ENCODE measurements around the gene ARHGAP26.

The ARHGAP26 gene

DNA sequence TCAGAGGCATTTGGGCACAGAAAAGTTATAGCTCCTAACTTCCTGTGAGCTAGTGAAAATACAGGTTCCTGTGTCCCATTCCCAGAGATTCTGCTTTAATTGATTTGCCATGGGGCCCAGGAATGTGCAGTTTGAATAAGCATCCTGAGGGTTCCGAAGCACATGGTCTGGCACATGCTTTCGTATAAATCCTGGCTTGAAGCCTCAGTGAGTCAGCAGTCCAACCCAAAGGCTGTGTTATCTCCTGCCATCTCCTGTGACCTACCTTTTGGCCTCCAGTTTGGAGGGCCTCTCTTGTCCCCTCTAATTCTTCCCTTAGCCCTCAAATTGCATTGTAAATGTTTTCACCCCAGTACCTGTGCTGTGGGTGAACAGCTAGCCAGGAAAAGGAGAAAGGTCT is 449.5 kb downstream of the ARHGAP26 start:
- DNase-seq (ENCODE audit: low read depth in 2 of 2) = no peak

DNA sequence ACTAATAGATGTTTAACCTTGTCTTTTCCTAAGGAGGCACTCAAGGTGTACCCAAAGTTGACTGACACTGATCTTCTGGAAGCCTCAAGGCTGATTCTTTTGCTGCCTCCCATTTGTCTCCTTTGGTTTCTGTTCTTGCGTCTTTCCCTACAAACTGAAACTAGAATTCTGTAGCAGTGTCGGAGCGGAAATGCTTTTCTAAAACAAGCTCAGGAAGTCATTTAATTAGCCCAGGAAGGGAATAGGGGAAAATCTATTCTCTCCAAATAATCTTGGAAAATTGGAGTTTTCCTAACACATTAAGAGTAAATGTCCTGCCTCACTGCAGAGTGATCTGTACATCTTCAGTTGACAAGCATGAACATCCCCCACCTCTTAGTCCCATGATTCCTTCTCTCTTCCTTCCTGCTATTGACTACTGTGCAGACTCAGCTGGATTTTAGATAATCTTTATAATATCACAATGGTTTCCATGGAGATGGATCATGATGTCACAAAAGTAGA is 450.6 kb downstream of the ARHGAP26 start:
- no peak for DNase-seq (ENCODE audit: low read depth in 2 of 2)

DNA sequence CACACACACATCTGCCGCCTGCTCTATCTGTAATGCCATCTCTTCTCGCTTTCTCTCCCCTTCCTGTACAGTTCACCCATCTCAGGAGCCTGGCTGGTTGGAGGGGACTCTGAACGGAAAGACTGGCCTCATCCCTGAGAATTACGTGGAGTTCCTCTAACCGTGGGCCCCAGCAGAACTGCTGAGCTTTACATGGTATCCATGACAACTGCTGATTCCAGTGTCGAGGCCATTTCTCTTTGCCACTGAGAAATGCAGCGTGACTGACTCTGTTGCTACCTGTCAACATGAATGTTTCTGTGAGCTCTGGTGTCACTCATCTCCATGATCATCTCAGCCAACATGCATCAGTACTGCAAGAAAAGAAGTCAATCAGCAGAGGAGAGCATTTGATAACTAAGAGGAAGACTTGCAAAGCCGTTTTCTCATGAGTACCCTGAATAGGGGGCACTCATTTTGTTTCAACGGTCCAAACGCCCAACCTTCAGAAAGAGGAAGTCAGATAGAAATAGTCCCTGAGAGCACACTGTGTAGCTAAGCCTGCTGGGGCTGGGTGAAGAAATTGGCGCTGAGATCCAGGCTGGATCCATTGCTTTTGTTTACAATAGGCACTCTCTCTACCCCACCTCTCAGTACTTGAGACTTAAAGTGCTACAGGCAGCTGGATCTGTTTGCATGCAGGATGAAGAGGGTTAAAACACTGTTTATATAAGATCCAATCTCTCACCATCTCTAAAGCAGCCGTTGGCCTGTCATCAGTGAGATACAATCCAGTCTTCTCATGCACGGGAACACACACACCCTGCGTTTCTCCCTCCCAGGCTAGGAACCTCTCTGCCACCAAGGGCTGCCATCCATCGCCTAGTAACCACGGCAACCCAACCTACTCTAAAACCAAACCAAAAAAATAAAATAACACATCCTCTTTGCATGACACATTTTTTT is 452.4 kb downstream of the ARHGAP26 start:
- DNase-seq (ENCODE audit: low read depth in 2 of 2) = no peak

DNA sequence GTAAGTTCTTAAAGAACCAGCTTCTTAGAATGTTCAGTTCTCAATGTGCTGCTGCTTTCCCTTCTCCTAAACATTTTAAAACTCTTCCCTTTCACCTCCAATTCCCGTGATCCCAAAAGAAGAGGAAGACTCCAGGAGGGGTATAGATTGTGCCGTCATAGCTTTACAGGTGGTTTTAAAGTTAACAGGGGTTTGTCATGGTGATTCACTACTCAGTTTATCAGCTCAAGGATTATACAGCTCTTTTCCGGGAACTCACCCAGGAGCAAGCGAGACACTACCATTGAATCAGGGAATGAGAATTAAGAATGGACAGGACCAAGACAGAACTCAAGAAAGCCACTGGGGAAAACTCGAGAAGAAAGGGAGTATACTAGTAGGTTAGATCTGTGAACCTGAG is 454.5 kb downstream of the ARHGAP26 start:
- DNase-seq (ENCODE audit: low read depth in 2 of 2) = no peak

DNA sequence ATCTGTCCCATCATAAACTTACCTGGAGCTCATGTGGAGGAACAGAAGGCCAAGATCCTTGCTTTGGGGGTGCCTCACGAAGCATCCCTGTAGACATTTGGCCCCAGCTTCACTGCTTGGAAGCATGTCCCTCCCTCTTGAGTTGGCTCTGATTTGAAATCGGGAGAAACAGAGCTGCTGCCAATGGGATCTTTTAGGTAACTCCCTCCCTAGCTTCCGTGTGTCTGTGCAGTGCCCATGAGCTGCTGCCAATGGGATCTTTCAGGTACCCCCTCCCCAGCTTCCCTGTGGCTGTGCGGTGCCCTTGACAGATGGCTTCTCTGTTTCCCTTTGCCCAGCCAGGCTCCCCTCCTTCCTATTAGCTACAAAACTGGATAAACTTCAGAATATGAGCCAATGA is 455.3 kb downstream of the ARHGAP26 start:
- DNase-seq (ENCODE audit: low read depth in 2 of 2) = no peak

DNA sequence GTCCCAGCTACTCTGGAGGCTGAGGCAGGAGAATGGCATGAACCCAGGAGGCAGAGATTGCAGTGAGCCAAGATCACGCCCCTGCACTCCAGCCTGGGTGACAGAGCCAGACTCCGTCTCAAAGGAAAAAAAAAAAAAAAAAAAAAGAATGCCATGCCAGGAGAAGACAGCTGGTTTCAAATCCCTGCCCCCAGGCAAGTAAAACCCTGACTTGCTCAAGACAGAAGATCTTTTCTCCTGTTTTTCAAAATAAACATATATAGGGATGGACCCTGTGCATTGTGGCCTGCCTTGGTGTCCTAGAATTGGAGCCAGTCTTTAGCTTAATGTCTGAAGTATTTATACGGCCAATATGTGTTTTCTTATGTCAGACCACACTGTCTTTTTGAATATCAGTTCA is 456.2 kb downstream of the ARHGAP26 start:
- no peak for DNase-seq (ENCODE audit: low read depth in 2 of 2)

DNA sequence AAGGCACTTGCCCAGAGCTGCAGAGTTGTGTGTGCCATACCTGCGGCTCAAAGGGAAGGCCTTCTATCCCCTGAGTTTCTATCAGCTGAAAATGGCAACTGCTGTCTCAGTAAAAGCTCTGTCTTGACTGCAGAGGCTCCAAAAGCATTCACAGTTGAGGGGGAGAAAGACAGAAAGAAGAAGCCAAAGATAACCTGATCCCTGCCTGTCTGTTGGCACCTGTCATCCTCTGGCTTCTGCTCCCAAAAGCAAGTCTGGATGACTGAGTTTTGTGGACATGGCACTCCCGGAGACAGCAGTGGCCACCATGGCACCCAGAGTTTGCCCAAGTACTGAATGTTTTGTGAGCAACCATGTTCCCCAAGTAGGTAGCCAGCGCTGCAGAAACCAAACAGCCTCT is 456.7 kb downstream of the ARHGAP26 start:
- DNase-seq (ENCODE audit: low read depth in 2 of 2) = no peak

DNA sequence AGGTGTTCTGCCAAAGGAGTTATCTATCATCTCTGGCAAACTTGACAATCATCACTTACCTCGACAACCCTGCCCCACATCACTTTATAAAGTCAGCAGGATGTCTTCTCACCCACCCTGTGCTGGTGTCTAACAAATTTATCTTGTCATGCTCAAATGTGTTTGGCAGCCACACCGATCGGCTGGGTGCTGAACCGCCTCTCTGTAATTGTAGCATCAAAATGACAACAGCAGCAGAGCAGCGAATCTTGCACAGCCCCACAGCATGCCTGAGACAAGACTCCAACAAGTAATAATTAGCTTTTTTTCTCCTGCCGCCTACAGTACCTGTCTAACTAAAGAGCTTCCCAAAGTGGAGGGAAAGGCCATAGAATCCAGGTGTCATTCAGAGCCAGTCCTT is 457.1 kb downstream of the ARHGAP26 start:
- no peak for DNase-seq (ENCODE audit: low read depth in 2 of 2)

DNA sequence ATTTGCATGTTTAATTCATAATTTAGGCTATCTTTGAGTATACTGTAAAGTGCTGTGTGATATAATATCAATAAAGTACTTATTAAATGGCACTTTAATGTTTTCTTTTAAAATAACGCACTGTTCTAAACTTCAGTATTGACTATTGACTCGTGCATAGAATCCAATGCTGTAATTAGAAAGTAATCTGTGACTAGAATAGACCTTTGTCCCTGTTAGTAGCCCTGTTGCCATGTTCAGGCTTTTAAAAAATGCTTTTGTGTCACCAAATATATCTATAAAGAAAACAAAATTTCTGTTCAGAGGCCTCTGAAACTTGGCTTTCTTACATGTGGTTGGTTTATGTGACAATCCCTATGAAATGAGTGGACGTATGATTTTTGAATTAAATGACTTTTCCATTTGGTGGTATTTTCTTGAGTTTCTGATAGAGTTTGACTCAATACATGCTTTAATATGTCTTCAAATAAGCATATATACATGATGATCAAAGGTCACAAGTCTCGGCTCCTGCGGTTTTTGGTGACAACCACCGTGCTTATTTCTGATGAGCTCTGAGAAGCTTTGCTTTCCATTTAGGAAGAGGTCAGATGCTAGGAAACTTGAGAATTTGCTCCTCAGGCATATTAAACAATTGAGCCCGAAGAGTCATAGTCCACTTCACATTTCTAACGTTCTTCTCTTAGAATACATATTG is 458.6 kb downstream of the ARHGAP26 start:
- no peak for DNase-seq (ENCODE audit: low read depth in 2 of 2)

DNA sequence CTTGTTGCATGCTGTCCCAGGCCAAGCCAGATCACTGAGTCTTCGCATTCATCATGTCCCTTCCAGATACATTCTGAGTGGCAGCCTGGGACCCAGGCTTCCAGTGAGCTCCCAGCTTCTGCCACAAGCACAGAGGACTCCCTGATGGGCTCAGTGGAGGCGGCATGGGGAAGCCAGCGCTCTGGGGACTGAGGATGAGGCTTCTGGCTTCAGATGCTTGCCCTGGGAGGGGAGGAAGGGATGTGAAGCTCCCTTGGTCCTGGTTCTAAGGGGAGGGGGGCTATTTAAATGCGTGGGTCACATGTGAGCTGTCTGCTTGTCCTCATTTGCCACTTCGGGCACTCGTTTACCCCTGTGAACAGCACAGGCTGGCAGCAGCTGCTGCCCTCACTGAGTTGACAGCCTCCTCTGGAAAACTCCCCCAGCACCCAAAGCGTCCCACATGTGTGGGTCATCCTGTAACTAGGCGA is 459.3 kb downstream of the ARHGAP26 start:
- DNase-seq (ENCODE audit: low read depth in 2 of 2) = no peak

DNA sequence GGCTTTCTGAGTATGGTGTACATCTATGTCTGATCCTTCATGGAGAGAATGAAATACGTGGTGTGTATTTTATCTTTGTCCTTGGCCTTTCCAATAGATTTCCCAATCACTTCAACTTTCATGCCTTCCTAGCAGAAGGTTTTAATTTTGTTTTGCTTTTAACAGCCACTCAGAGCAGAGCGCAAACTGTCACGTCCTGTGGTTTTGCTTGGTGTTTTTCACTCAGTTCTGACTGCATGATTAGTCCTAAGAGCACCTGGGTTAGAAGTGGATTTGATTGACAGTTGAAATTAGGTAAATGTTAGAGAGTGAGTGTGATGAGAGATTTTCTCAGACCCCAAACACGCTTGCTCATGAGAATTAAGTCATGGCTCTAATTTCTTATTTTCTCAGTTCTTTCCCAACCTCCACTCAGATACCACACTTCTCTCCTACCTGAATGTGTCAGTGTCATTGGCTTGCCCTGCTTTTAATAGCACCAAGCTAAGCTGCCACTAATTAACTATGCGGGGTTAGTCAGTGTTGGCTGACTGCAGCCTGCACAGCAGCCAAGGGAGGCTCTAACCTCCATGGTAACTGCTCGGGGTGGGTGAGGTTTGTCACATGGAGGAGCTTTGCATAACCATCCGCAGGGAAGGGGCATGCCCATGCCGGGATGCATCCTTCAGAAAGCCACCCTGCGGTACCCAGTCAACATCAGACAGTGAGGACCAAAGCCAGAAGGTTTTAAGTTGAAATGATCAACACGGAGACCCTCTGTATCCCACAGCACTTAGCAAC is 459.9 kb downstream of the ARHGAP26 start:
- DNase-seq (ENCODE audit: low read depth in 2 of 2) = peak; percentile 57 to 64

DNA sequence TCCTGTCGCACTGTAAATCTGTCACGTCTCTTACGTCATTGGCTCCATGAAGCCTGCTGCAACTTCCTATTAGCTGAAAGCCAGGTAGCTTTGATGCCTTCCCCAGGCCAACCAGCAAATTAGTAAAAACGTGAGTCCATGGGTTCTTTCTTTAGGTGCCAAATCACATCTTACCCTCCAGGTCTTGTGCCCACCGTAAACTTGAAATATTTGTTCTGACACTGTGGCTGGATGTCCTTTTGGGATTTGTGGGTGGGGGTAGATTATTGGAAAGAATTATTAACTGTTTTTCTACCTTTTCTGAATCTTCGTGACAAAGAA is 460.5 kb downstream of the ARHGAP26 start:
- no peak for DNase-seq (ENCODE audit: low read depth in 2 of 2)

DNA sequence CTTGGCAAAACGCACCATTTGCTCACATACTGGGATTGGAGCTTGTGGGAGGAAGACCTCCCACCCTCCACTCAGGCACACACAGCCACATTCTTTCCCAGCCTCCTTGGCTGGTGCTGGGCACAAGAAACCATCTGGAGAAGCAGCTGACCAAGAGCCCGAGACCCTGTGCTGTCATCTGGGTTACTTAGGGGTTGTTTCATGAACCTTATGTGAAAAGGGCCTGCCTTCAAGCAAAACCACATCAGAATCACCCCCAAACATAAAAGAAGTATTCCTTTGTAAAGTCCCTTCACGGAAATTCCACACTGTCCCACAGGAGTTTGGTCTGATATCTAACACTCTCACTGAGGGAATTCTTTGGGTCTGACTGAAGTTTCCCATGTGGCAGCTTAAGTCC is 461.2 kb downstream of the ARHGAP26 start:
- DNase-seq (ENCODE audit: low read depth in 2 of 2) = no peak

DNA sequence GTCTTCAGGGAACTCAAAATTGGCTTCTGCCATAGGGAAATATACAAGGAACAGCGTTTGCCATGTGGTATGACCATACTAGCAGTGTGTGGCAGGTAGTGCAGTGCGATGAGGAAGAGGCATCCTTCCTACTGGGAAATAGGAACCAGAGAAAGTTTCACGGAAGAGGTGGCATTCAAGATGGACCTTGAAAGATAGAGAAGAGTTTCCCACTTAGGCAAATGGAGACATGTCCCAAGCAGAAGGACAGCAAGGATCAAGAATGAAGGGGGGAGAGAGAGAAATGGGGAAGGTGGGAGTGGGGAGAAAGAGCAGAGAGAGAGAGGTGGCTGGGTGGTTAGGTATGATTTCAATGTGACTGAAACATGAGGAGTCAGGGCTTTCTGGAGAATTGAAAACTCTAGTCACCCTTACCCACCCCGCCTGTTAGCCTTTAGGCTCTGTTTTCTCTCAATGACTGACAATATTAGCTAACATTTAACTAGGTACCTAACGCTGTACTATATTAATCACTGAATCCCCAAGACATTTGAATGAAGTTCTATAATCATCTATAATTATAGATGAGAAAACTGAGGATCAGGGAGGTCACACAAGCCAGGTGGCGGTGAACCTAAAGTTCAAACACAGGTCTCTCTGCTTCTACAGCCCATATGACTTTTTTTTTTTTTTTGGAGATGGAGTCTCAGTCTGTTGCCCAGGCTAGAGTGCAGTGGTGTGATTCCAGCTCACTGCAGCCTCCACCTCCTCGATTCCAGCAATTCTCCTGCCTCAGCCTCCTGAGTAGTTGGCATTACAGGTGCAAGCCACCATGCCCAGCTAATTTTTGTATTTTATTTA is 462.0 kb downstream of the ARHGAP26 start:
- DNase-seq (ENCODE audit: low read depth in 2 of 2) = no peak

DNA sequence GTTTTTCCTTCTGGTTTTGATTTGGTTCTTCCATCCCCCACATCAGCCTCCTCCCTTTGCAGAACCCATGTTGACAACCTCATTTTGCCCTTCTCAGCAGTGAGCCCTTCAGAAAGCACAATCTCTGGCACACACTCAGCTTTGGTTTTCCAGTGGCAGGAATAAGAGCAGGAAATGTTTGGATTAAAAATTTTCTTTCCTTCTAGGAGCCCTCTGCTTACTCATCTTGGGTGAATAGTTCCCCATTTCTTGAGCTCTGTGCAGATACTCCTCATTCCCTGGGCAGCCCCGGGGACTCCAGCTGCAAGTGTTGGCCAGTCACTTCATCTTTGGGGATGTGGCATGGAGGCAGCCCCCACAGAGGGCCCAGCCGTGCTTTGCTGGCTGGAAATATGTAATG is 462.9 kb downstream of the ARHGAP26 start:
- peak; percentile 74 to 77 for DNase-seq (ENCODE audit: low read depth in 2 of 2)

DNA sequence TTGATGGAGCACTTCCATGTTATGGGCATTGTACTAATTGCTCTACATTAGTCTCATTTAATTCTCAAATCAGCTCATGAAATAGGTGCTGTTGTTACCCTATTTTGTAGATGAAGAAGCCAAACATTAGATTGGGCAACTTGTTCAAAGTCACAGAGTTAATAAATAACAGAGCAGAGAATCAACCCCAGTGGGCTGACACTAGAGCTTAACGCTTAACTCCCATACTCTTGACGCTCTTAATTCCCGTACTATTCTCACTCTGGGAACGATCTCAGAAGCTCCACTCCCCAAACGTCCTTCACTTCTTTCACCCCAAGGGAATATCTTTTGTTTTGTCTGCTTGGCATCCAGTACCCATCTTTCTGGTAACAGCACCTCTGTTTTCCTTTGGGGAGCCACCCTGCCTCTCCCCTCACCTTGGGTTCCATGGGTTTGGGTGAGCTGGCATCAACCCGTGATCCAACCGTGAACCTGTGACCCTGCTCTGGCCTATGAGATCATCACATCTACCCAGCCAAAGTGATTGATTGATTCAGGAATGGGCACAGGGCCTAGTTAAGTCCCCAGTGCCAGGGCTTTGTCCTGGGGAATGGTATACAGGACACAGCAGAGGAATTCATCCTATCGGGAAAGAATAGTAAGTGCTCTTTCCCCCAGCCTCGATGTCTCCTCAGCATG is 464.1 kb downstream of the ARHGAP26 start:
- no peak for DNase-seq (ENCODE audit: low read depth in 2 of 2)

DNA sequence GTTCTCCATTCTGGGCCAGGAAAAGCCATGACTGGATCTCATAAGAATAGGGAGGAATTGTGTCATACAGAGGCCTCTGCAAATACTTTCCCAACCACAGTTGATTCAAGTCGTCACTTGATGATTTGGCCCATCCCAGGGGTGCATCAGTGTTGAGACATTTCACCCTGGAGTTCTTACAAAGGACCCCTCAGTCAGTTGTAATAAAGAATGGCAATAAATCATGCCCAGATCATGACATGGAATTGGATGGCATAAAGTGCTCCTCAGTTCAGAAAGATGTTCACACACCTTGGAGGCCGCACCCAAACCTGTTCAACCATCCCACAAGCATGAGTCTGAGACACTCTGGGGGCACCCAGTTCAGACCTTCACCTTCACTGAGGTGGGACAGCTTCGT is 465.2 kb downstream of the ARHGAP26 start:
- DNase-seq (ENCODE audit: low read depth in 2 of 2) = peak; percentile 60 to 65

DNA sequence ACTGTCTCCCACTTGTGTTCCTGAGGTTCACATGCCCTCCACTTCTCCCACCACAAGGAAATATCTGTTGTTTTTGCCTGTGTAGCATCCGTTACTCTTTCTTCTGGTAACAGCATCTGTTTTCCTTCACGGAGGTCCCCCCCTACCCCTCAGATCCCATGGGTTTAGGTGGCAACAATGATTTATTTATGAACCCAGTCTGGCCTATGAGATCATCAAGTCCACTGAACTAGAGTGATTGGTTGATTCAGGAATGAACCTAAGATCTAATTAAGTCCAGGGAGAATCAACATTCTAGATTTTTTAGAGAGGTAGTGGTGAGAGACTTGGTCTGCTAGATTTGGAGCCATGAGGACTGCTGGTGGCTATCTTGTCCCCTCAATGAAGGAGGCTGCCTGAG is 466.5 kb downstream of the ARHGAP26 start:
- no peak for DNase-seq (ENCODE audit: low read depth in 2 of 2)

DNA sequence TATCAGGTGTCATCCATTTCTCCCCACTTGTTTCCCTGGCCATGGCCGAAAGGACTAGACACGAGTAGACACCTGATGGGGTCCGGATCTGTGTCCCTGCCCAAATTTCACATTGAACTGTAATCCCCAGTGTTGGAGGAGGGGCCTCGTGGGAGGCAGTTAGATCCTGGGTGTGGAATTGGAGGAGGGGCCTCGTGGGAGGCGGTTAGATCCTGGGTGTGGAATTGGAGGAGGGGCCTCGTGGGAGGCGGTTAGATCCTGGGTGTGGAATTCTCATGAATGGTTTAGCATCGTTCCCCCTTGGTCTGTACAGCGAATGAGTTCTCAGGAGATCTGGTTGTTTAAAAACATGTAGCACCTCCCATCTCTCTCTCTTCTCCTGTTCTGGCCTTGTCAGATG is 467.5 kb downstream of the ARHGAP26 start:
- no peak for DNase-seq (ENCODE audit: low read depth in 2 of 2)

DNA sequence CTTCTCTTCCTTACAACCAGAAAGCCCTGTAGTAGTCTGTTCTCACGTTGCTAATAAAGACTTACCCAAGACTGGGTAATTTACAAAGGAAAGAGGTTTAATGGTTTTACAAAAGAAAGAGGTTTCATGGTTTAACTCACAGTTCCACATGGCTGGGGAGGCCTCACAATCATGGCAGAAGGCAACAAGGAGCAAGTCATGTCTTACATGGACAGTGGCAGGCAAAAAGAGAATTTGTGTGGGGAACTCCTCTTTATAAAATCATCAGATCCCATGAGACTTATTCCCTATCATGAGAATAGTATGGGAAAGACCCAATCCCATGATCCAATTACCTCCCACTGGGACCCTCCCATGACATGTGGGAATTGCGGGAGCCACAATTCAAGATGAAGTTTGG is 468.4 kb downstream of the ARHGAP26 start:
- no peak for DNase-seq (ENCODE audit: low read depth in 2 of 2)

Data from fibroblast of skin of left biceps (primary cell).